Right lobe of liver (tissue), 6 donors: ENCODE data around the gene RERE. TPM values are rescaled to one million over a fixed set of nuclear protein-coding genes. Genes with fewer than 3 reads are reported as not detected.

Experiments
- ATAC-seq, 4 donors: fragments of 200-7000 bp; cut with Tn5 transposase; one replicate each; pipeline ENCODE4 v1.9.1; 2020; ENCODE audit warnings: mild to moderate bottlenecking in 4 of 4, moderate library complexity in 4 of 4
- DNase-seq, 3 donors: peaks; one replicate each; pipeline ENCODE4 v3.0.0-alpha.2; 2020
- H3K27ac ChIP-seq, 3 donors: fragments of 200-600 bp; one replicate each; pipeline ENCODE4 v1.8.0; 2022
- H3K27me3 ChIP-seq, 2 donors: fragments of 200-600 bp; one replicate each; pipeline ENCODE4 v1.8.0; 2022
- H3K36me3 ChIP-seq, 4 donors: fragments of 200-600 bp; sonication (generic) in 1 of 4; one replicate each; pipeline versions ENCODE4 v1.5.1 to v1.8.0; 2017 to 2022; ENCODE audit warnings: control low read depth in 1 of 4
- H3K4me1 ChIP-seq, 4 donors: fragments of 200-600 bp; sonication (generic) in 1 of 4; one replicate each; pipeline versions ENCODE4 v1.5.1 to v1.8.0; 2017 to 2022; ENCODE audit warnings: control low read depth in 1 of 4
- H3K4me3 ChIP-seq, 3 donors: fragments of 200-600 bp; one replicate each; pipeline ENCODE4 v1.8.0; 2022
- H3K9me3 ChIP-seq, 4 donors: fragments of 200-600 bp; sonication (generic) in 1 of 4; one replicate each; pipeline versions ENCODE4 v1.5.1 to v1.8.0; 2017 to 2022; ENCODE audit warnings: control low read depth in 1 of 4
- CTCF ChIP-seq, 4 donors: fragments of 200-600 bp in 3 of 4; fragments of 450-650 bp in 1 of 4; IDR thresholded peaks; one replicate each; pipeline versions ENCODE4 v1.5.1 to v1.8.0; 2016 to 2022; ENCODE audit warnings: antibody characterized with exemption in 4 of 4, mild to moderate bottlenecking in 2 of 4
- POLR2A ChIP-seq: fragments of 450-650 bp; IDR thresholded peaks from one replicate; pipeline ENCODE4 v1.6.1; 2017; ENCODE audit warnings: antibody characterized with exemption, mild to moderate bottlenecking
- WGBS: methylation state at CpG from one replicate; pipeline ENCODE4 v1.1.6; 2018; ENCODE audit warnings: low coverage, low lambda C conversion rate; ENCODE audit not compliant: insufficient coverage; ENCODE audit errors: missing lambda C conversion rate; 5-methylcytosine and 5-hydroxymethylcytosine counted together
- intact Hi-C, 2 donors: fragments of 100-400 bp; cut with DNase I; formaldehyde crosslinking; loops; one replicate each; pipeline versions ENCODE4 v1.11.2 to v1.14.1; 2022
- total RNA-seq, 6 experiments: library from RNA; depleted of rRNA in 2 of 6; stranded (reverse); fragments of >200 nt in 2 of 6; fragmentation: NEBNext Ultra II Directional in 3 of 6; extraction: Animal tissue kit (Norgen Biotek cat#: 25700) in 3 of 6; gene quantifications; one replicate each; pipeline versions ENCODE4 v1.1.0 to v1.2.4, GENCODE V29; 2016 to 2023
- donor health status: DM: no; HTN: yes; CAD: no.
- donor health status: DM: no; HTN: no; CAD: no.
- donor health status: DM: no; HTN: no; CAD: no.
- donor health status: DM: no; HTN: yes; CAD: no.
- donor health status: DM: no; HTN: yes; CAD: no.

The RERE gene
- total RNA-seq, 6 experiments from 2014 or later = 17.5 to 38.4 (median 25.0) TPM

- peak in 1 of 3 donors; percentile 35 for DNase-seq
- Histone ChIP-seq H3K36me3 (no peaks in the 10 kb centered on the region), H3K4me3 (no peak overlapping the region), H3K27me3 (no peaks in the 10 kb centered on the region), H3K27ac (no peak overlapping the region), H3K9me3 (no peaks in the 10 kb centered on the region), H3K4me1 (no peaks in the 10 kb centered on the region)
- ATAC-seq = no peak
- TF ChIP-seq CTCF (IDR thresholded peaks at IDR 0.05) = no peak
- TF ChIP-seq POLR2A = no peak
- WGBS = 82% methylated on average over 14 of the region's 16 CpGs
- intact Hi-C loops = no loop called here
Measured at GRCh38 chr1:8333246-8333987, 484.0 kb downstream of the RERE start.

GRCh38 chr1:8332806-8333205 is 484.6 kb downstream of the RERE start:
- intact Hi-C loops = no loop called here
- Histone ChIP-seq H3K27ac (no peak overlapping the region), H3K36me3 (no peaks in the 10 kb centered on the region), H3K27me3 (no peaks in the 10 kb centered on the region), H3K4me3 (no peak overlapping the region), H3K9me3 (no peaks in the 10 kb centered on the region), H3K4me1 (no peaks in the 10 kb centered on the region)
- WGBS = 89% methylated on average over 9 of the region's 16 CpGs
- TF ChIP-seq POLR2A (no peak), CTCF (IDR thresholded peaks at IDR 0.05) (no peak)
- DNase-seq = no peak
- ATAC-seq = no peak

- Histone ChIP-seq H3K4me1 (no peaks in the 10 kb centered on the region), H3K27ac (no peak overlapping the region), H3K4me3 (no peak overlapping the region), H3K36me3 (no peaks in the 10 kb centered on the region), H3K27me3 (no peaks in the 10 kb centered on the region), H3K9me3 (no peaks in the 10 kb centered on the region)
- intact Hi-C loops = no loop called here
- ATAC-seq (peak in 1 of 4 donors; percentile 16), DNase-seq (peak in 1 of 3 donors; percentile 48)
- 85% methylated on average over 5 of the region's 47 CpGs for WGBS
- TF ChIP-seq POLR2A (no peak), CTCF (IDR thresholded peaks at IDR 0.05) (no peak)
Measured at GRCh38 chr1:8330271-8331125, 486.9 kb downstream of the RERE start.

- DNase-seq = peak in 1 of 3 donors; percentile 44
- TF ChIP-seq CTCF (IDR thresholded peaks at IDR 0.05) (no peak), POLR2A (no peak)
- no peak overlapping the region for H3K4me3 ChIP-seq
- H3K9me3 ChIP-seq = no peaks in the 10 kb centered on the region
- WGBS = 90% methylated on average over 3 of the region's 14 CpGs
- no peaks in the 10 kb centered on the region for H3K4me1 ChIP-seq
- no peaks in the 10 kb centered on the region for H3K27me3 ChIP-seq
- no peaks in the 10 kb centered on the region for H3K36me3 ChIP-seq
- intact Hi-C loops = no loop called here
- no peak for ATAC-seq
- H3K27ac ChIP-seq = no peak overlapping the region
Measured at GRCh38 chr1:8329858-8330257, 487.6 kb downstream of the RERE start.
